HG02885 (cell line): ENCODE results near the gene CACNA2D2.

Source experiments
- ATAC-seq: cut with Tn5 transposase; IDR thresholded peaks from one replicate; pipeline ENCODE4 v1.9.1; 2021; ENCODE audit warnings: mild to moderate bottlenecking; ENCODE audit not compliant: unreplicated experiment, poor library complexity

The CACNA2D2 gene

GRCh38 chr3:50408443-50408944 is 94.9 kb downstream of the CACNA2D2 start:
- ATAC-seq: no peak

- ATAC-seq: no peak
Observed at GRCh38 chr3:50406487-50406886, 96.9 kb downstream of the CACNA2D2 start.

GRCh38 chr3:50405249-50405648 is 98.2 kb downstream of the CACNA2D2 start:
- no peak for ATAC-seq

GRCh38 chr3:50401978-50402595 is 101.3 kb downstream of the CACNA2D2 start:
- no peak for ATAC-seq

- no peak for ATAC-seq
Observed at GRCh38 chr3:50396502-50396901, 106.9 kb downstream of the CACNA2D2 start.

GRCh38 chr3:50395070-50395860 is 108.2 kb downstream of the CACNA2D2 start:
- no peak for ATAC-seq

- ATAC-seq: no peak
Observed at GRCh38 chr3:50393061-50393460, 110.4 kb downstream of the CACNA2D2 start.

GRCh38 chr3:50392101-50392715 is 111.2 kb downstream of the CACNA2D2 start:
- no peak for ATAC-seq

GRCh38 chr3:50390508-50391224 is 112.8 kb downstream of the CACNA2D2 start:
- no peak for ATAC-seq

- ATAC-seq: no peak
Observed at GRCh38 chr3:50389414-50389767, 114.0 kb downstream of the CACNA2D2 start.

- no peak for ATAC-seq
Observed at GRCh38 chr3:50388720-50389413, 114.6 kb downstream of the CACNA2D2 start.

GRCh38 chr3:50388016-50388719 is 115.3 kb downstream of the CACNA2D2 start:
- ATAC-seq: no peak

GRCh38 chr3:50385754-50386153 is 117.7 kb downstream of the CACNA2D2 start:
- no peak for ATAC-seq

GRCh38 chr3:50383750-50384149 is 119.7 kb downstream of the CACNA2D2 start:
- no peak for ATAC-seq

- ATAC-seq: no peak
Observed at GRCh38 chr3:50382722-50383121, 120.7 kb downstream of the CACNA2D2 start.

- ATAC-seq: no peak
Observed at GRCh38 chr3:50381383-50381782, 122.1 kb downstream of the CACNA2D2 start.

GRCh38 chr3:50380405-50381085 is 122.9 kb downstream of the CACNA2D2 start:
- ATAC-seq: no peak

GRCh38 chr3:50378757-50379156 is 124.7 kb downstream of the CACNA2D2 start:
- ATAC-seq: no peak

- ATAC-seq: no peak
Observed at GRCh38 chr3:50378024-50378423, 125.4 kb downstream of the CACNA2D2 start.
